H9 (cell line): ENCODE data around the gene CDC14A. TPM values are rescaled to one million over a fixed set of nuclear protein-coding genes. Genes with fewer than 3 reads are reported as not detected.

Experiments
- DNase-seq: peaks from one replicate; pipeline ENCODE4 v3.0.0-alpha.2; 2017
- H2AFZ ChIP-seq: one replicate; pipeline ENCODE4 v1.6.1; 2013; ENCODE audit warnings: mild to moderate bottlenecking, low read length, control low read depth, moderate library complexity
- H2AK5ac ChIP-seq: 2 replicates; pipeline ENCODE4 v1.6.1; 2013; ENCODE audit warnings: low read length, control low read depth, mixed read lengths; ENCODE audit not compliant: insufficient read length
- H2BK120ac ChIP-seq: one replicate; pipeline ENCODE4 v1.6.1; 2013; ENCODE audit warnings: low read depth, mild to moderate bottlenecking, low read length, control low read depth, inconsistent platforms; ENCODE audit not compliant: poor library complexity, severe bottlenecking
- H2BK12ac ChIP-seq: 2 replicates; pipeline ENCODE4 v1.6.1; 2013; ENCODE audit warnings: low read length, control low read depth, mixed read lengths, low read depth; ENCODE audit not compliant: insufficient read length
- H2BK15ac ChIP-seq: 2 replicates; pipeline ENCODE4 v1.6.1; 2013; ENCODE audit warnings: low read depth, low read length, control low read depth
- H2BK20ac ChIP-seq: one replicate; pipeline ENCODE4 v1.6.1; 2013; ENCODE audit warnings: low read depth, mild to moderate bottlenecking, low read length, control low read depth, inconsistent platforms; ENCODE audit not compliant: poor library complexity, severe bottlenecking
- H2BK5ac ChIP-seq: 2 replicates; pipeline ENCODE4 v1.6.1; 2013; ENCODE audit warnings: low read length, control low read depth, mixed read lengths; ENCODE audit not compliant: insufficient read length
- H3K14ac ChIP-seq: 2 replicates; pipeline ENCODE4 v1.6.1; 2013; ENCODE audit warnings: low read length, control low read depth; ENCODE audit not compliant: insufficient read depth
- H3K18ac ChIP-seq: 2 replicates; pipeline ENCODE4 v1.6.1; 2013; ENCODE audit warnings: low read depth, mild to moderate bottlenecking, mixed read lengths, low read length, control low read depth; ENCODE audit not compliant: insufficient read length
- H3K23ac ChIP-seq: 2 replicates; pipeline ENCODE4 v1.6.1; 2013; ENCODE audit warnings: low read length, control low read depth, mixed read lengths, low read depth; ENCODE audit not compliant: insufficient read length
- H3K23me2 ChIP-seq: 2 replicates; pipeline ENCODE4 v1.6.1; 2013; ENCODE audit warnings: low read depth, mild to moderate bottlenecking, mixed read lengths, low read length, control low read depth; ENCODE audit not compliant: insufficient read length, poor library complexity, severe bottlenecking
- H3K27ac ChIP-seq: 2 replicates; pipeline ENCODE4 v1.5.1; 2013; ENCODE audit warnings: low read length, control low read depth, mixed read lengths, low read depth; ENCODE audit not compliant: insufficient read length
- H3K27me3 ChIP-seq: 2 replicates; pipeline ENCODE4 v1.6.1; 2013; ENCODE audit warnings: low read length, control low read depth, inconsistent platforms; ENCODE audit not compliant: insufficient read depth
- H3K4ac ChIP-seq: 2 replicates; pipeline ENCODE4 v1.6.1; 2013; ENCODE audit warnings: low read depth, mild to moderate bottlenecking, control low read depth, inconsistent platforms, low read length, moderate library complexity
- H3K4me1 ChIP-seq: 2 replicates; pipeline ENCODE4 v1.6.1; 2013; ENCODE audit warnings: low read length, control low read depth, inconsistent platforms; ENCODE audit not compliant: insufficient read depth
- H3K4me2 ChIP-seq: 2 replicates; pipeline ENCODE4 v1.6.1; 2013; ENCODE audit warnings: low read length, control low read depth, mixed read lengths; ENCODE audit not compliant: insufficient read length, insufficient read depth
- H3K56ac ChIP-seq: 2 replicates; pipeline ENCODE4 v1.6.1; 2013; ENCODE audit warnings: low read depth, mild to moderate bottlenecking, mixed read lengths, low read length, control low read depth; ENCODE audit not compliant: insufficient read length
- H3K79me1 ChIP-seq: 2 replicates; pipeline ENCODE4 v1.6.1; 2013; ENCODE audit warnings: low read depth, mild to moderate bottlenecking, moderate library complexity, low read length, control low read depth, inconsistent platforms; ENCODE audit not compliant: insufficient read depth, poor library complexity, severe bottlenecking
- H3K79me2 ChIP-seq: 2 replicates; pipeline ENCODE4 v1.6.1; 2013; ENCODE audit warnings: low read length, control low read depth, inconsistent platforms; ENCODE audit not compliant: insufficient read depth
- H3K9ac ChIP-seq: 2 replicates; pipeline ENCODE4 v1.6.1; 2013; ENCODE audit warnings: low read length, control low read depth, mixed read lengths; ENCODE audit not compliant: insufficient read length; ENCODE audit errors: extremely low read depth
- H3K9me3 ChIP-seq: one replicate; pipeline ENCODE4 v1.6.1; 2013; ENCODE audit warnings: low read depth, low read length, inconsistent platforms; ENCODE audit not compliant: control insufficient read depth
- H3T11ph ChIP-seq: one replicate; pipeline ENCODE4 v1.6.1; 2013; ENCODE audit warnings: mild to moderate bottlenecking, low read length, control low read depth, inconsistent platforms
- H4K20me1 ChIP-seq: one replicate; pipeline ENCODE4 v1.6.1; 2013; ENCODE audit not compliant: control insufficient read depth, insufficient read length, insufficient read depth
- H4K5ac ChIP-seq: 2 replicates; pipeline ENCODE4 v1.6.1; 2013; ENCODE audit warnings: low read depth, mild to moderate bottlenecking, mixed read lengths, low read length, control low read depth; ENCODE audit not compliant: insufficient read length
- H4K8ac ChIP-seq: replicated peaks from 2 replicates; pipeline ENCODE4 v1.6.1; 2013; ENCODE audit warnings: low read length, control low read depth, mixed read lengths, low read depth; ENCODE audit not compliant: insufficient read length
- H4K91ac ChIP-seq: 2 replicates; pipeline ENCODE4 v1.6.1; 2013; ENCODE audit warnings: low read depth, mild to moderate bottlenecking, moderate library complexity, mixed read lengths, low read length, control low read depth; ENCODE audit not compliant: insufficient read length
- H3K27ac Mint-ChIP-seq, 3 experiments: 2 replicates in 2 of 3; 3 replicates in 1 of 3; pipeline ENCODE4 v1.8.0; 2020 to 2021; ENCODE audit warnings: mixed read lengths in 3 of 3, mild to moderate bottlenecking in 1 of 3, moderate library complexity in 1 of 3
- H3K27me3 Mint-ChIP-seq: 2 replicates; pipeline ENCODE4 v1.8.0; 2021; ENCODE audit warnings: low read depth, mild to moderate bottlenecking, moderate library complexity, mixed read lengths
- H3K36me3 Mint-ChIP-seq, 3 experiments: 2 replicates in 2 of 3; 3 replicates in 1 of 3; pipeline ENCODE4 v1.8.0; 2020 to 2021; ENCODE audit warnings: low read depth in 3 of 3, mixed read lengths in 3 of 3; ENCODE audit not compliant: insufficient read depth in 1 of 3
- H3K4me1 Mint-ChIP-seq, 2 experiments: 2 replicates each; pipeline ENCODE4 v1.8.0; 2020; ENCODE audit warnings: mixed read lengths in 2 of 2
- H3K4me3 Mint-ChIP-seq, 2 experiments: 2 replicates in 1 of 2; 3 replicates in 1 of 2; pipeline ENCODE4 v1.8.0; 2020 to 2021; ENCODE audit warnings: mild to moderate bottlenecking in 2 of 2, mixed read lengths in 2 of 2, moderate library complexity in 1 of 2
- H3K9me3 Mint-ChIP-seq, 2 experiments: 2 replicates in 1 of 2; 3 replicates in 1 of 2; pipeline ENCODE4 v1.8.0; 2020; ENCODE audit warnings: mild to moderate bottlenecking in 2 of 2, mixed read lengths in 2 of 2, moderate library complexity in 1 of 2
- CTCF ChIP-seq: fragments of 200-600 bp; sonication (generic); conservative IDR thresholded peaks from 3 replicates; pipeline ENCODE4 v1.8.0; 2021; ENCODE audit warnings: antibody characterized with exemption, mild to moderate bottlenecking
- WGBS: extraction: QIAGEN DNeasy Blood & Tissue Kit; methylation state at CpG from one replicate; pipeline ENCODE4 v1.1.7; 2013; ENCODE audit warnings: missing lambda C conversion rate, low lambda C conversion rate, mixed read lengths; ENCODE audit not compliant: insufficient read length; ENCODE audit errors: extremely low coverage; 5-methylcytosine and 5-hydroxymethylcytosine counted together
- total RNA-seq: library from RNA; stranded (reverse); gene quantifications from 2 replicates; pipeline ENCODE4 v1.2.1, GENCODE V29; 2021

The CDC14A gene
- total RNA-seq, 1 experiment from 2014 or later = 8.9 TPM

GRCh38 chr1:100380635-100381034, 28.3 kb downstream of the CDC14A start:
- Histone ChIP-seq H3K27me3 (no peaks in the 10 kb centered on the region), H3K14ac (no peak overlapping the region), H3K27ac (no peak overlapping the region), H3K4me2 (no peak overlapping the region), H3K9me3 (no peaks in the 10 kb centered on the region), H4K20me1 (no peaks in the 10 kb centered on the region), H3K9ac (no peak overlapping the region), H2BK15ac (no peak overlapping the region), H2AFZ (no peak overlapping the region), H3K23me2 (no peaks in the 10 kb centered on the region), H2BK12ac (no peak overlapping the region), H2BK5ac (no peak overlapping the region), H3K4me1 (no peaks in the 10 kb centered on the region; the same call in 1 of the 2 replicates), H3K79me1 (no peaks in the 10 kb centered on the region), H3K4ac (no peak overlapping the region), H3K18ac (no peak overlapping the region), H4K91ac (no peak overlapping the region), H3K23ac (no peak overlapping the region), H4K8ac (no peak overlapping the region), H3K79me2 (peaks cover 2% of the 10 kb centered on the region; the same call in 1 of the 2 replicates), H2BK120ac (no peak overlapping the region), H3K56ac (no peak overlapping the region), H2BK20ac (no peak overlapping the region), H3T11ph (no peak overlapping the region), H4K5ac (no peak overlapping the region), H2AK5ac (no peak overlapping the region)
- no CpG with 5 or more reads among the region's 1 CpG for WGBS
- H3K36me3 Mint-ChIP-seq = no peaks in the 10 kb centered on the region; a peak in 1 of 7 replicates
- no peak overlapping the region; a peak in 1 of 7 replicates for H3K27ac Mint-ChIP-seq
- TF ChIP-seq CTCF = no peak
- peaks cover 11% of the 10 kb centered on the region in 2 experiments for H3K4me1 Mint-ChIP-seq
- no peak for DNase-seq
- no peaks in the 10 kb centered on the region for H3K9me3 Mint-ChIP-seq
- H3K27me3 Mint-ChIP-seq = no peaks in the 10 kb centered on the region
- no peak overlapping the region for H3K4me3 Mint-ChIP-seq
